CD14-positive monocyte (primary cell): ENCODE measurements around the gene MAP3K1. TPM values are rescaled to one million over a fixed set of nuclear protein-coding genes. Genes with fewer than 3 reads are reported as not detected.

ENCODE experiments used
- DNase-seq, 3 donors: peaks; one replicate each; pipeline ENCODE4 v3.0.0-alpha.2; 2011 to 2022
- H2AFZ ChIP-seq: 2 replicates; pipeline ENCODE4 v1.6.0; 2012; ENCODE audit warnings: mild to moderate bottlenecking, low read depth, low read length, inconsistent platforms; ENCODE audit not compliant: insufficient read depth, poor library complexity, severe bottlenecking
- H3K27ac ChIP-seq, 2 donors: 1 replicate in 1 of 2; 2 replicates in 1 of 2; pipeline ENCODE4 v1.5.1; 2012 to 2013; ENCODE audit warnings: low read length in 2 of 2, control low read depth in 1 of 2, inconsistent platforms in 1 of 2, low read depth in 1 of 2, mild to moderate bottlenecking in 1 of 2
- H3K27me3 ChIP-seq, 2 donors: one replicate each; pipeline versions ENCODE4 v1.6.0 to v1.6.1; 2011 to 2013; ENCODE audit warnings: low read length in 2 of 2; ENCODE audit not compliant: control insufficient read depth in 2 of 2, insufficient read depth in 2 of 2
- H3K36me3 ChIP-seq, 2 donors: replicated peaks in 1 of 2; 1 replicate in 1 of 2; 2 replicates in 1 of 2; pipeline versions ENCODE4 v1.5.1 to v1.6.1; 2012 to 2013; ENCODE audit warnings: low read length in 2 of 2, control low read depth in 1 of 2, inconsistent platforms in 1 of 2, mild to moderate bottlenecking in 1 of 2; ENCODE audit not compliant: insufficient read depth in 2 of 2, control insufficient read depth in 1 of 2
- H3K4me1 ChIP-seq, 2 donors: 1 replicate in 1 of 2; 2 replicates in 1 of 2; pipeline versions ENCODE4 v1.5.1 to v1.6.1; 2012 to 2013; ENCODE audit warnings: low read length in 2 of 2, control low read depth in 1 of 2, inconsistent platforms in 1 of 2, mild to moderate bottlenecking in 1 of 2, moderate library complexity in 1 of 2; ENCODE audit not compliant: insufficient read depth in 2 of 2, control insufficient read depth in 1 of 2
- H3K4me2 ChIP-seq: replicated peaks from 2 replicates; pipeline ENCODE3; 2012; ENCODE audit warnings: low read length, moderate library complexity, mild to moderate bottlenecking; ENCODE audit not compliant: poor library complexity, severe bottlenecking; ENCODE audit errors: extremely low read depth
- H3K4me3 ChIP-seq, 3 experiments: fragments of 200-600 bp in 1 of 3; sonication (generic) in 1 of 3; replicated peaks in 1 of 3; 1 replicate in 2 of 3; 2 replicates in 1 of 3; pipeline ENCODE4 v1.5.1; 2011 to 2013; ENCODE audit warnings: low read length in 3 of 3, mild to moderate bottlenecking in 3 of 3, control low read depth in 2 of 3, low read depth in 2 of 3, inconsistent platforms in 1 of 3, moderate library complexity in 1 of 3
- H3K79me2 ChIP-seq: 2 replicates; pipeline ENCODE4 v1.6.0; 2012; ENCODE audit warnings: mild to moderate bottlenecking, control low read depth, inconsistent platforms, low read length, moderate library complexity; ENCODE audit not compliant: insufficient read depth
- H3K9ac ChIP-seq: 2 replicates; pipeline ENCODE4 v1.6.0; 2017; ENCODE audit warnings: low read length, mild to moderate bottlenecking; ENCODE audit not compliant: insufficient read depth, poor library complexity, severe bottlenecking
- H3K9me3 ChIP-seq, 2 donors: replicated peaks in 1 of 2; 1 replicate in 1 of 2; 2 replicates in 1 of 2; pipeline versions ENCODE4 v1.5.1 to v1.6.1; 2012 to 2013; ENCODE audit warnings: low read length in 2 of 2, control low read depth in 1 of 2; ENCODE audit not compliant: control insufficient read depth in 1 of 2, insufficient read depth in 1 of 2
- H4K20me1 ChIP-seq: 2 replicates; pipeline ENCODE4 v1.6.0; 2012; ENCODE audit warnings: mild to moderate bottlenecking, low read length, control low read depth, moderate library complexity; ENCODE audit not compliant: insufficient read depth
- H3K27ac Mint-ChIP-seq, 7 donors: one replicate each; pipeline ENCODE4 v1.8.0; 2020; ENCODE audit warnings: mild to moderate bottlenecking in 7 of 7, mixed read lengths in 7 of 7, moderate library complexity in 6 of 7, inconsistent platforms in 2 of 7
- H3K27me3 Mint-ChIP-seq, 3 donors: one replicate each; pipeline ENCODE4 v1.8.0; 2021 to 2022; ENCODE audit warnings: low read depth in 3 of 3, mild to moderate bottlenecking in 3 of 3, mixed read lengths in 3 of 3, moderate library complexity in 3 of 3, inconsistent platforms in 1 of 3
- H3K36me3 Mint-ChIP-seq, 2 donors: one replicate each; pipeline ENCODE4 v1.8.0; 2020; ENCODE audit warnings: mixed read lengths in 2 of 2, inconsistent platforms in 1 of 2, mild to moderate bottlenecking in 1 of 2
- H3K4me1 Mint-ChIP-seq: one replicate; pipeline ENCODE4 v1.8.0; 2020; ENCODE audit warnings: mild to moderate bottlenecking, mixed read lengths
- H3K4me3 Mint-ChIP-seq, 2 donors: one replicate each; pipeline ENCODE4 v1.8.0; 2020; ENCODE audit warnings: mild to moderate bottlenecking in 2 of 2, mixed read lengths in 2 of 2, moderate library complexity in 1 of 2
- H3K9me3 Mint-ChIP-seq, 7 donors: one replicate each; pipeline ENCODE4 v1.8.0; 2020 to 2022; ENCODE audit warnings: mixed read lengths in 7 of 7, mild to moderate bottlenecking in 6 of 7, moderate library complexity in 6 of 7, inconsistent platforms in 2 of 7
- CTCF ChIP-seq: fragments of 200-600 bp; IDR thresholded peaks from one replicate; pipeline ENCODE4 v1.8.0; 2022; ENCODE audit warnings: antibody characterized with exemption, mild to moderate bottlenecking
- WGBS: methylation state at CpG from one replicate; pipeline ENCODE4 v1.1.5; 2013; ENCODE audit warnings: missing lambda C conversion rate; ENCODE audit not compliant: insufficient coverage; 5-methylcytosine and 5-hydroxymethylcytosine counted together
- intact Hi-C, 2 donors: fragments of 100-400 bp; cut with micrococcal nuclease; formaldehyde crosslinking; loops; one replicate each; pipeline versions ENCODE4 v1.15.0 to v1.15.1; 2023
- polyA plus RNA-seq, 3 donors: library from polyadenylated mRNA; depleted of rRNA in 1 of 3; unstranded in 2 of 3; stranded (reverse) in 1 of 3; fragments of 300-500 nt in 2 of 3; fragments of >200 nt in 1 of 3; fragmentation: Illumina TruSeq in 2 of 3; gene quantifications; 1 replicate in 2 of 3; 2 replicates in 1 of 3; pipeline ENCODE4 v1.2.3, GENCODE V29; 2012 to 2021

The MAP3K1 gene
- polyA plus RNA-seq, 3 donors = 44.7 to 62.1 (median 45.6) TPM

GRCh38 chr5:56913766-56914165 lies 98.4 kb downstream of the MAP3K1 start:
- TF ChIP-seq CTCF = no peak
- H3K4me3 ChIP-seq = no peak overlapping the region
- intact Hi-C loops = no loop called here
- no peaks in the 10 kb centered on the region for H3K36me3 ChIP-seq
- no peaks in the 10 kb centered on the region for H3K9me3 Mint-ChIP-seq
- peaks cover 9 to 15% of the 10 kb centered on the region in 2 donors for H3K4me1 ChIP-seq
- H3K9ac ChIP-seq = no peak overlapping the region
- no peaks in the 10 kb centered on the region for H3K27me3 Mint-ChIP-seq
- no peaks in the 10 kb centered on the region for H3K9me3 ChIP-seq
- H3K27me3 ChIP-seq = no peaks in the 10 kb centered on the region
- no CpG with 5 or more reads among the region's 3 CpGs for WGBS
- no peak overlapping the region for H3K27ac ChIP-seq
- no peak overlapping the region for H3K27ac Mint-ChIP-seq
- no peak overlapping the region for H2AFZ ChIP-seq
- peaks cover 8% of the 10 kb centered on the region for H3K4me1 Mint-ChIP-seq
- no peak overlapping the region for H3K4me2 ChIP-seq
- no peaks in the 10 kb centered on the region for H3K79me2 ChIP-seq
- no peaks in the 10 kb centered on the region for H4K20me1 ChIP-seq
- peaks cover 9 to 22% of the 10 kb centered on the region in 2 donors for H3K36me3 Mint-ChIP-seq
- no peak overlapping the region for H3K4me3 Mint-ChIP-seq
- no peak for DNase-seq

GRCh38 chr5:56914678-56915077 lies 99.3 kb downstream of the MAP3K1 start:
- WGBS = no CpG with 5 or more reads among the region's 2 CpGs
- no peak overlapping the region for H3K27ac Mint-ChIP-seq
- H3K4me1 Mint-ChIP-seq = peaks cover 7% of the 10 kb centered on the region
- no peaks in the 10 kb centered on the region for H3K9me3 ChIP-seq
- H2AFZ ChIP-seq = no peak overlapping the region
- no peak overlapping the region for H3K4me2 ChIP-seq
- no peak overlapping the region for H3K27ac ChIP-seq
- H3K4me3 ChIP-seq = no peak overlapping the region
- peaks cover 9 to 22% of the 10 kb centered on the region in 2 donors for H3K36me3 Mint-ChIP-seq
- no peak for DNase-seq
- no peaks in the 10 kb centered on the region for H3K36me3 ChIP-seq
- H4K20me1 ChIP-seq = no peaks in the 10 kb centered on the region
- H3K4me1 ChIP-seq = peaks cover 8 to 12% of the 10 kb centered on the region in 2 donors
- no peak overlapping the region for H3K9ac ChIP-seq
- H3K9me3 Mint-ChIP-seq = no peaks in the 10 kb centered on the region
- no peak for TF ChIP-seq CTCF
- H3K27me3 ChIP-seq = no peaks in the 10 kb centered on the region
- intact Hi-C loops = no loop called here
- H3K4me3 Mint-ChIP-seq = no peak overlapping the region
- H3K27me3 Mint-ChIP-seq = peaks cover 0 to 2% (median 0%) of the 10 kb centered on the region in 3 donors
- no peaks in the 10 kb centered on the region for H3K79me2 ChIP-seq
